HG03135 (cell line): ENCODE measurements around the gene NCAPD2.

Experiments
- ATAC-seq: cut with Tn5 transposase; IDR thresholded peaks from one replicate; pipeline ENCODE4 v1.9.1; 2021; ENCODE audit warnings: mild to moderate bottlenecking, moderate library complexity; ENCODE audit not compliant: unreplicated experiment

Gene NCAPD2

GRCh38 chr12:6493497-6494257, at the start of gene NCAPD2:
NCAPD2 (plus strand) TSS chr12:6494102; CDS start chr12:6495099, 997 bp downstream.
- peak; percentile 83 for ATAC-seq

- no peak for ATAC-seq
Observed at GRCh38 chr12:6444704-6445688, 48.9 kb upstream of the NCAPD2 start, which contains the start of gene CD27. CD27 (plus strand) TSS chr12:6444955; CDS start chr12:6445096, 141 bp downstream.

GRCh38 chr12:6450091-6450868, 43.6 kb upstream of the NCAPD2 start:
- ATAC-seq: no peak

- ATAC-seq: no peak
Observed at GRCh38 chr12:6450869-6451347, 43.0 kb upstream of the NCAPD2 start.

GRCh38 chr12:6451348-6452244, 42.3 kb upstream of the NCAPD2 start, which contains the start of gene TAPBPL:
TAPBPL (plus strand) TSS chr12:6452042; CDS start chr12:6452249, 207 bp downstream.
- ATAC-seq: peak; percentile 70

- ATAC-seq: peak; percentile 18
Observed at GRCh38 chr12:6452245-6452943, 41.5 kb upstream of the NCAPD2 start.

- no peak for ATAC-seq
Observed at GRCh38 chr12:6452944-6453630, 40.8 kb upstream of the NCAPD2 start.

- ATAC-seq: no peak
Observed at GRCh38 chr12:6457220-6457945, 36.5 kb upstream of the NCAPD2 start.

GRCh38 chr12:6458281-6459003, 35.5 kb upstream of the NCAPD2 start:
- no peak for ATAC-seq

GRCh38 chr12:6459004-6459337, 34.9 kb upstream of the NCAPD2 start:
- no peak for ATAC-seq

- no peak for ATAC-seq
Observed at GRCh38 chr12:6460751-6461371, 33.0 kb upstream of the NCAPD2 start.

GRCh38 chr12:6461401-6462233, 32.3 kb upstream of the NCAPD2 start:
- ATAC-seq: peak; percentile 75

GRCh38 chr12:6462234-6462995, 31.5 kb upstream of the NCAPD2 start:
- ATAC-seq: no peak

GRCh38 chr12:6463216-6463615, 30.7 kb upstream of the NCAPD2 start:
- no peak for ATAC-seq

GRCh38 chr12:6463858-6464257, 30.0 kb upstream of the NCAPD2 start:
- ATAC-seq: no peak
